Choroid plexus epithelial cell (primary cell): ENCODE results near the gene SCNN1A.

Experiments used
- DNase-seq: peaks from one replicate; pipeline ENCODE4 v3.0.0-alpha.2; 2010; ENCODE audit warnings: low read depth
- H3K4me3 ChIP-seq: 2 replicates; pipeline ENCODE4 v1.5.1; 2011; ENCODE audit warnings: low read depth, mild to moderate bottlenecking, control low read depth, low read length, moderate library complexity
- CTCF ChIP-seq: conservative IDR thresholded peaks from 2 replicates; pipeline ENCODE4 v1.5.1; 2011; ENCODE audit warnings: low read depth, mild to moderate bottlenecking, control low read depth, inconsistent platforms, low read length, moderate library complexity

SCNN1A gene

GRCh38 chr12:6307529-6307928, 67.8 kb downstream of the SCNN1A start:
- no peak for TF ChIP-seq CTCF
- no peak overlapping the region for H3K4me3 ChIP-seq
- DNase-seq: no peak

- no peak for DNase-seq
- TF ChIP-seq CTCF: no peak
- no peak overlapping the region for H3K4me3 ChIP-seq
Measured at GRCh38 chr12:6306599-6307220, 68.7 kb downstream of the SCNN1A start.

- TF ChIP-seq CTCF: no peak
- H3K4me3 ChIP-seq: no peak overlapping the region
- DNase-seq: no peak
Measured at GRCh38 chr12:6306151-6306550, 69.2 kb downstream of the SCNN1A start.

GRCh38 chr12:6303071-6303470, 72.3 kb downstream of the SCNN1A start:
- no peak overlapping the region for H3K4me3 ChIP-seq
- TF ChIP-seq CTCF: no peak
- DNase-seq: no peak

GRCh38 chr12:6302621-6303020, 72.7 kb downstream of the SCNN1A start:
- no peak for DNase-seq
- H3K4me3 ChIP-seq: no peak overlapping the region
- no peak for TF ChIP-seq CTCF

GRCh38 chr12:6301721-6302120, 73.6 kb downstream of the SCNN1A start:
- DNase-seq: no peak
- no peak overlapping the region for H3K4me3 ChIP-seq
- no peak for TF ChIP-seq CTCF

GRCh38 chr12:6297170-6297569, 78.2 kb downstream of the SCNN1A start:
- H3K4me3 ChIP-seq: no peak overlapping the region
- TF ChIP-seq CTCF: no peak
- no peak for DNase-seq
